ENCODE results near the gene KSR2. TPM values are rescaled to one million over a fixed set of nuclear protein-coding genes. Genes with fewer than 3 reads are reported as not detected.

KSR2 gene
- total RNA-seq, 1 experiment from 2014 or later = 1.3 TPM

GRCh38 chr12:117903110-117903840 is 65.5 kb downstream of the KSR2 start:
- TF ChIP-seq, protein P1, sequence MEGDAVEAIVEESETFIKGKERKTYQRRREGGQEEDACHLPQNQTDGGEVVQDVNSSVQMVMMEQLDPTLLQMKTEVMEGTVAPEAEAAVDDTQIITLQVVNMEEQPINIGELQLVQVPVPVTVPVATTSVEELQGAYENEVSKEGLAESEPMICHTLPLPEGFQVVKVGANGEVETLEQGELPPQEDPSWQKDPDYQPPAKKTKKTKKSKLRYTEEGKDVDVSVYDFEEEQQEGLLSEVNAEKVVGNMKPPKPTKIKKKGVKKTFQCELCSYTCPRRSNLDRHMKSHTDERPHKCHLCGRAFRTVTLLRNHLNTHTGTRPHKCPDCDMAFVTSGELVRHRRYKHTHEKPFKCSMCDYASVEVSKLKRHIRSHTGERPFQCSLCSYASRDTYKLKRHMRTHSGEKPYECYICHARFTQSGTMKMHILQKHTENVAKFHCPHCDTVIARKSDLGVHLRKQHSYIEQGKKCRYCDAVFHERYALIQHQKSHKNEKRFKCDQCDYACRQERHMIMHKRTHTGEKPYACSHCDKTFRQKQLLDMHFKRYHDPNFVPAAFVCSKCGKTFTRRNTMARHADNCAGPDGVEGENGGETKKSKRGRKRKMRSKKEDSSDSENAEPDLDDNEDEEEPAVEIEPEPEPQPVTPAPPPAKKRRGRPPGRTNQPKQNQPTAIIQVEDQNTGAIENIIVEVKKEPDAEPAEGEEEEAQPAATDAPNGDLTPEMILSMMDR (conservative IDR thresholded peaks at IDR 0.05) = no peak
- Histone ChIP-seq H2AK5ac (ENCODE audit: insufficient read length, low read length) (no peak overlapping the region), H2BK120ac (ENCODE audit: low read depth, low read length, poor library complexity, severe bottlenecking) (no peak overlapping the region), H3K27me3 (ENCODE audit: insufficient read depth, low read length) (no peaks in the 10 kb centered on the region), H3K9me3 (ENCODE audit: control insufficient read depth, low read depth, low read length) (no peaks in the 10 kb centered on the region), H2BK12ac (ENCODE audit: insufficient read length, low read depth, low read length) (no peak overlapping the region), H3K79me1 (ENCODE audit: insufficient read depth, low read depth, low read length, poor library complexity, severe bottlenecking) (no peaks in the 10 kb centered on the region), H3K4me2 (ENCODE audit: insufficient read depth, insufficient read length, low read length) (no peak overlapping the region), H3K4ac (ENCODE audit: low read depth, low read length) (no peak overlapping the region), H4K5ac (ENCODE audit: insufficient read length, low read depth, low read length) (no peak overlapping the region), H3T11ph (ENCODE audit: low read length) (no peak overlapping the region), H4K91ac (ENCODE audit: insufficient read length, low read depth, low read length) (no peak overlapping the region), H3K23me2 (ENCODE audit: insufficient read length, low read depth, low read length, poor library complexity, severe bottlenecking) (no peaks in the 10 kb centered on the region), H4K8ac (replicated peaks; ENCODE audit: insufficient read length, low read depth, low read length) (no peak overlapping the region), H3K79me2 (ENCODE audit: insufficient read depth, low read length) (no peaks in the 10 kb centered on the region), H3K56ac (ENCODE audit: insufficient read length, low read depth, low read length) (no peak overlapping the region), H3K14ac (ENCODE audit: insufficient read depth, low read length) (no peak overlapping the region), H4K20me1 (ENCODE audit: control insufficient read depth, insufficient read depth, insufficient read length) (no peaks in the 10 kb centered on the region), H3K23ac (ENCODE audit: insufficient read length, low read depth, low read length) (no peak overlapping the region), H2BK5ac (ENCODE audit: insufficient read length, low read length) (no peak overlapping the region), H3K9ac (ENCODE audit: extremely low read depth, insufficient read length, low read length) (no peak overlapping the region), H3K4me1 (ENCODE audit: insufficient read depth, low read length) (no peaks in the 10 kb centered on the region), H2BK20ac (ENCODE audit: low read depth, low read length, poor library complexity, severe bottlenecking) (no peak overlapping the region), H2AFZ (ENCODE audit: low read length) (no peak overlapping the region), H2BK15ac (ENCODE audit: low read depth, low read length) (no peak overlapping the region), H3K18ac (ENCODE audit: insufficient read length, low read depth, low read length) (no peak overlapping the region), H3K27ac (ENCODE audit: insufficient read length, low read depth, low read length) (no peak overlapping the region)
- no peaks in the 10 kb centered on the region for H3K36me3 Mint-ChIP-seq (ENCODE audit: insufficient read depth in 1 of 3, low read depth in 3 of 3)
- H3K4me3 Mint-ChIP-seq = no peak overlapping the region
- WGBS (ENCODE audit: extremely low coverage, insufficient read length, low lambda C conversion rate) = no CpG with 5 or more reads among the region's 3 CpGs
- H3K4me1 Mint-ChIP-seq = peaks cover 4% of the 10 kb centered on the region in 2 experiments; a peak in 3 of 4 replicates
- no peaks in the 10 kb centered on the region for H3K27me3 Mint-ChIP-seq (ENCODE audit: low read depth)
- H3K27ac Mint-ChIP-seq = no peak overlapping the region
- DNase-seq = no peak
- H3K9me3 Mint-ChIP-seq = no peaks in the 10 kb centered on the region

All from H9 (cell line).